HepG2 (cell line): Measurements from ENCODE around the gene GCN1. TPM values are rescaled to one million over a fixed set of nuclear protein-coding genes. Genes with fewer than 3 reads are reported as not detected.

Source experiments
- RNF2 ChIP-seq: fragments of 450-650 bp; conservative IDR thresholded peaks from 2 replicates; pipeline ENCODE4 v1.6.1; 2016; ENCODE audit warnings: low read depth
- TCF12 ChIP-seq, 2 experiments: fragments of 450-650 bp in 1 of 2; sonication (generic) in 1 of 2; formaldehyde crosslinking in 1 of 2; IDR thresholded peaks; 2 replicates each; pipeline versions ENCODE4 v1.6.1 to v1.8.0; 2017 to 2022; ENCODE audit warnings: antibody characterized with exemption in 1 of 2, mild to moderate bottlenecking in 1 of 2, missing genetic modification reagents in 1 of 2, moderate library complexity in 1 of 2
- ZNF629 ChIP-seq: sonication (generic); formaldehyde crosslinking; conservative IDR thresholded peaks from 2 replicates; pipeline ENCODE4 v1.5.0; 2020; ENCODE audit warnings: missing genetic modification reagents
- polyA plus RNA-seq, 8 experiments: library from polyadenylated mRNA; depleted of rRNA in 3 of 8; stranded (reverse) in 7 of 8; unstranded in 1 of 8; fragments of >200 nt; fragmentation: Illumina TruSeq in 4 of 8; extraction: Trizol in 4 of 8; gene quantifications; 2 replicates each; pipeline versions ENCODE4 v1.2.1 to v1.2.3, GENCODE V29; 2011 to 2016; ENCODE audit warnings: low read depth in 4 of 8, missing spikeins in 1 of 8, mixed read lengths in 1 of 8; ENCODE audit not compliant: insufficient read depth in 1 of 8
- total RNA-seq, 5 experiments: library from RNA; depleted of rRNA; stranded (reverse); fragments of >200 nt; fragmentation: Illumina TruSeq; extraction: Trizol; gene quantifications; 2 replicates each; pipeline ENCODE4 v1.2.3, GENCODE V29; 2016; ENCODE audit warnings: low read depth in 1 of 5
- TF ChIP-seq, protein P1 (sequence below): sonication (generic); formaldehyde crosslinking; IDR thresholded peaks from 2 replicates; pipeline ENCODE4 v1.4.0; 2020; ENCODE audit warnings: missing genetic modification reagents
- TF ChIP-seq, protein P2 (sequence below): sonication (generic); formaldehyde crosslinking; IDR thresholded peaks from 2 replicates; pipeline ENCODE4 v1.4.0; 2020; ENCODE audit warnings: missing genetic modification reagents

GCN1 gene
- total and polyA plus RNA-seq, 2 of the 13 experiments (the other 11 are each of a cell fraction or from before 2014, with no cell fraction given), result 58.2 to 83.0 TPM

DNA sequence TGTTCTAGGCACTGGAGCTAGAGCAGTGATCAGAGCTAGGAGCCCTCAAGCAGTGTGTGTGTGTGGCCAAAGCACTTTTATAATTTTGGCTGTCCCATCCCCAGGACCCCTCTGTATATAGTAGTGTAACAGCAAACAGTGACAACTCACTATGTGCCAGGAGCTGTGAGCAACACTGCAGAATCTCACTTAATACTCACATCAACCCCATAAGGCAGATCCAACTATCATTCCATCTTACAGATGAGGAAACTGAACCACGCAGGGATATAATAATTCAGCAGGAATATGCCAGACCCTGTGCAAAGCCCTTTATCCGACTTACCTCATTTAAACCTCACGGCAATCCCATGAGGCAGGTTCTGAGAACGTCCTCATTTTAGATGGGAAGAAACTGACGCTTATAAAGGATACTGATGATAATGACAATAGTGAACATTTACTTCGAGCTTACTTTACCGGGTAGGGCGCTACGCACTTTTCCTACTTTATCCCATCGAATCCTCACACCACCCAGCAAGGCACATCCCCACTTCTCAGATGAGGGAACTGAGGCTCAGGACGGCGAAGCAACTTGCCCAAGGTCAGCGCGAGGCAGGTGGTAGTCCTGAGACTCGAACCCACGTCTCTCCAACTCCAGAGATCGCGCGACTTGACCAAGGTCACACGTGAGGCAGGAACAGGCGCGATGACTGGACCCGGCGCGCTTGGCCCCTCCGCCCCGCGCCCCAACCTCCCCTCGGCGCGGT, 78.6 kb downstream of the GCN1 start (continued):
- TF ChIP-seq, protein P1, sequence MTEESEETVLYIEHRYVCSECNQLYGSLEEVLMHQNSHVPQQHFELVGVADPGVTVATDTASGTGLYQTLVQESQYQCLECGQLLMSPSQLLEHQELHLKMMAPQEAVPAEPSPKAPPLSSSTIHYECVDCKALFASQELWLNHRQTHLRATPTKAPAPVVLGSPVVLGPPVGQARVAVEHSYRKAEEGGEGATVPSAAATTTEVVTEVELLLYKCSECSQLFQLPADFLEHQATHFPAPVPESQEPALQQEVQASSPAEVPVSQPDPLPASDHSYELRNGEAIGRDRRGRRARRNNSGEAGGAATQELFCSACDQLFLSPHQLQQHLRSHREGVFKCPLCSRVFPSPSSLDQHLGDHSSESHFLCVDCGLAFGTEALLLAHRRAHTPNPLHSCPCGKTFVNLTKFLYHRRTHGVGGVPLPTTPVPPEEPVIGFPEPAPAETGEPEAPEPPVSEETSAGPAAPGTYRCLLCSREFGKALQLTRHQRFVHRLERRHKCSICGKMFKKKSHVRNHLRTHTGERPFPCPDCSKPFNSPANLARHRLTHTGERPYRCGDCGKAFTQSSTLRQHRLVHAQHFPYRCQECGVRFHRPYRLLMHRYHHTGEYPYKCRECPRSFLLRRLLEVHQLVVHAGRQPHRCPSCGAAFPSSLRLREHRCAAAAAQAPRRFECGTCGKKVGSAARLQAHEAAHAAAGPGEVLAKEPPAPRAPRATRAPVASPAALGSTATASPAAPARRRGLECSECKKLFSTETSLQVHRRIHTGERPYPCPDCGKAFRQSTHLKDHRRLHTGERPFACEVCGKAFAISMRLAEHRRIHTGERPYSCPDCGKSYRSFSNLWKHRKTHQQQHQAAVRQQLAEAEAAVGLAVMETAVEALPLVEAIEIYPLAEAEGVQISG (CRISPR knock-in tag), result no peak
- TF ChIP-seq TCF12 (IDR thresholded peaks at IDR 0.05) (no peak), TCF12 (CRISPR knock-in tag; IDR thresholded peaks at IDR 0.05) (no peak), RNF2 (no peak), ZNF629 (CRISPR knock-in tag) (peak; percentile 92)
- TF ChIP-seq, protein P2, sequence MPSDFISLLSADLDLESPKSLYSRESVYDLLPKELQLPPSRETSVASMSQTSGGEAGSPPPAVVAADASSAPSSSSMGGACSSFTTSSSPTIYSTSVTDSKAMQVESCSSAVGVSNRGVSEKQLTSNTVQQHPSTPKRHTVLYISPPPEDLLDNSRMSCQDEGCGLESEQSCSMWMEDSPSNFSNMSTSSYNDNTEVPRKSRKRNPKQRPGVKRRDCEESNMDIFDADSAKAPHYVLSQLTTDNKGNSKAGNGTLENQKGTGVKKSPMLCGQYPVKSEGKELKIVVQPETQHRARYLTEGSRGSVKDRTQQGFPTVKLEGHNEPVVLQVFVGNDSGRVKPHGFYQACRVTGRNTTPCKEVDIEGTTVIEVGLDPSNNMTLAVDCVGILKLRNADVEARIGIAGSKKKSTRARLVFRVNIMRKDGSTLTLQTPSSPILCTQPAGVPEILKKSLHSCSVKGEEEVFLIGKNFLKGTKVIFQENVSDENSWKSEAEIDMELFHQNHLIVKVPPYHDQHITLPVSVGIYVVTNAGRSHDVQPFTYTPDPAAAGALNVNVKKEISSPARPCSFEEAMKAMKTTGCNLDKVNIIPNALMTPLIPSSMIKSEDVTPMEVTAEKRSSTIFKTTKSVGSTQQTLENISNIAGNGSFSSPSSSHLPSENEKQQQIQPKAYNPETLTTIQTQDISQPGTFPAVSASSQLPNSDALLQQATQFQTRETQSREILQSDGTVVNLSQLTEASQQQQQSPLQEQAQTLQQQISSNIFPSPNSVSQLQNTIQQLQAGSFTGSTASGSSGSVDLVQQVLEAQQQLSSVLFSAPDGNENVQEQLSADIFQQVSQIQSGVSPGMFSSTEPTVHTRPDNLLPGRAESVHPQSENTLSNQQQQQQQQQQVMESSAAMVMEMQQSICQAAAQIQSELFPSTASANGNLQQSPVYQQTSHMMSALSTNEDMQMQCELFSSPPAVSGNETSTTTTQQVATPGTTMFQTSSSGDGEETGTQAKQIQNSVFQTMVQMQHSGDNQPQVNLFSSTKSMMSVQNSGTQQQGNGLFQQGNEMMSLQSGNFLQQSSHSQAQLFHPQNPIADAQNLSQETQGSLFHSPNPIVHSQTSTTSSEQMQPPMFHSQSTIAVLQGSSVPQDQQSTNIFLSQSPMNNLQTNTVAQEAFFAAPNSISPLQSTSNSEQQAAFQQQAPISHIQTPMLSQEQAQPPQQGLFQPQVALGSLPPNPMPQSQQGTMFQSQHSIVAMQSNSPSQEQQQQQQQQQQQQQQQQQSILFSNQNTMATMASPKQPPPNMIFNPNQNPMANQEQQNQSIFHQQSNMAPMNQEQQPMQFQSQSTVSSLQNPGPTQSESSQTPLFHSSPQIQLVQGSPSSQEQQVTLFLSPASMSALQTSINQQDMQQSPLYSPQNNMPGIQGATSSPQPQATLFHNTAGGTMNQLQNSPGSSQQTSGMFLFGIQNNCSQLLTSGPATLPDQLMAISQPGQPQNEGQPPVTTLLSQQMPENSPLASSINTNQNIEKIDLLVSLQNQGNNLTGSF (CRISPR knock-in tag), result no peak
